SK-N-SH (cell line): ENCODE measurements around the gene ARPC2. TPM values are rescaled to one million over a fixed set of nuclear protein-coding genes. Genes with fewer than 3 reads are reported as not detected.

Source experiments
- CTCF ChIA-PET: fragments of 300-600, 350-600 bp; formaldehyde crosslinking; extraction: SDS; loops from one replicate; lab custom pipeline; 2021; lab: Yijun Ruan, JAX
- POLR2A ChIA-PET: fragments of 350-600 bp; sonication (Branson Sonifier 250); formaldehyde crosslinking; extraction: SDS; loops from one replicate; lab custom pipeline; 2020; ENCODE audit warnings: antibody characterized with exemption, inconsistent platforms; lab: Yijun Ruan, JAX
- DNase-seq: peaks from one replicate; pipeline ENCODE4 v3.0.0; 2012
- H2AFZ ChIP-seq: fragments of 200-600 bp; sonication (generic); 2 replicates; pipeline ENCODE4 v1.8.1; 2016; ENCODE audit warnings: antibody characterized with exemption, mild to moderate bottlenecking, low read depth
- H3F3A ChIP-seq: fragments of 200-600 bp; sonication (generic); replicated peaks from 2 replicates; pipeline ENCODE3; 2016; ENCODE audit warnings: antibody characterized with exemption, mild to moderate bottlenecking; ENCODE audit not compliant: insufficient read depth
- H3K27ac ChIP-seq, 2 experiments: fragments of 200-500 bp in 1 of 2; fragments of 200-600 bp in 1 of 2; sonication (Bioruptor generic) in 1 of 2; sonication (generic), shearing (Covaris generic) in 1 of 2; 2 replicates each; pipeline versions ENCODE4 v1.5.1 to v1.6.1; 2014 to 2016; ENCODE audit warnings: low read depth in 2 of 2, inconsistent platforms in 1 of 2, low read length in 1 of 2, mild to moderate bottlenecking in 1 of 2, mixed read lengths in 1 of 2
- H3K27me3 ChIP-seq: fragments of 200-600 bp; sonication (generic), shearing (Covaris generic); 2 replicates; pipeline ENCODE4 v1.6.1; 2016; ENCODE audit warnings: mixed run types; ENCODE audit not compliant: insufficient read depth
- H3K36me3 ChIP-seq, 2 experiments: fragments of 200-500 bp in 1 of 2; fragments of 200-600 bp in 1 of 2; sonication (Bioruptor generic) in 1 of 2; sonication (generic) in 1 of 2; replicated peaks in 1 of 2; 2 replicates each; pipeline versions ENCODE3 to v1.5.1; 2014 to 2016; ENCODE audit warnings: low read length in 1 of 2, mild to moderate bottlenecking in 1 of 2; ENCODE audit not compliant: insufficient read depth in 2 of 2, control insufficient read depth in 1 of 2
- H3K4me1 ChIP-seq, 2 experiments: fragments of 200-500 bp in 1 of 2; fragments of 200-600 bp in 1 of 2; sonication (Bioruptor generic) in 1 of 2; sonication (generic), shearing (Covaris generic) in 1 of 2; 2 replicates each; pipeline versions ENCODE4 v1.5.1 to v1.6.1; 2014 to 2016; ENCODE audit warnings: low read depth in 1 of 2, low read length in 1 of 2, mixed run types in 1 of 2; ENCODE audit not compliant: insufficient read depth in 2 of 2, control insufficient read depth in 1 of 2
- H3K4me2 ChIP-seq: fragments of 200-600 bp; sonication (generic), shearing (Covaris generic); 2 replicates; pipeline ENCODE4 v1.6.1; 2017; ENCODE audit warnings: mixed run types
- H3K4me3 ChIP-seq, 2 experiments: fragments of 200-500 bp in 1 of 2; fragments of 200-600 bp in 1 of 2; sonication (Bioruptor generic) in 1 of 2; sonication (generic), shearing (Covaris generic) in 1 of 2; 2 replicates each; pipeline versions ENCODE4 v1.5.1 to v1.8.1; 2014 to 2016; ENCODE audit warnings: low read depth in 2 of 2, inconsistent platforms in 1 of 2, low read length in 1 of 2, mild to moderate bottlenecking in 1 of 2, mixed read lengths in 1 of 2, moderate library complexity in 1 of 2
- H3K79me2 ChIP-seq: fragments of 200-600 bp; sonication (generic); 2 replicates; pipeline ENCODE4 v1.8.1; 2017; ENCODE audit warnings: mild to moderate bottlenecking; ENCODE audit not compliant: insufficient read depth
- H3K9ac ChIP-seq: fragments of 200-600 bp; sonication (generic); 2 replicates; pipeline ENCODE4 v1.6.1; 2017; ENCODE audit warnings: mixed run types
- H3K9me2 ChIP-seq: fragments of 200-600 bp; sonication (generic); 2 replicates; pipeline ENCODE4 v1.6.1; 2017; ENCODE audit warnings: mixed run types
- H3K9me3 ChIP-seq: fragments of 200-600 bp; sonication (generic); 2 replicates; pipeline ENCODE4 v1.6.1; 2017; ENCODE audit warnings: mixed run types, mild to moderate bottlenecking, moderate library complexity
- H4K20me1 ChIP-seq: fragments of 200-600 bp; sonication (generic); 2 replicates; pipeline ENCODE4 v1.6.1; 2017; ENCODE audit warnings: mild to moderate bottlenecking, mixed run types; ENCODE audit not compliant: insufficient read depth
- CHD2 ChIP-seq: fragments of 150-350 bp; IDR thresholded peaks from 2 replicates; pipeline ENCODE4 v1.6.1; 2018; ENCODE audit warnings: low read length; ENCODE audit not compliant: partially characterized antibody
- CTCF ChIP-seq: fragments of 200-600 bp; sonication (generic); IDR thresholded peaks from 2 replicates; pipeline ENCODE4 v1.6.1; 2017; ENCODE audit warnings: antibody characterized with exemption, mild to moderate bottlenecking, moderate library complexity
- ELF1 ChIP-seq: IDR thresholded peaks from 2 replicates; pipeline ENCODE4 v1.4.0; 2012
- EP300 ChIP-seq, 2 experiments: IDR thresholded peaks; 2 replicates each; pipeline versions ENCODE4 v1.4.0 to v1.6.1; 2012; ENCODE audit warnings: borderline replicate concordance in 1 of 2, low read depth in 1 of 2, low read length in 1 of 2
- GABPA ChIP-seq: IDR thresholded peaks from 2 replicates; pipeline ENCODE4 v1.4.0; 2012; ENCODE audit warnings: low read depth, mild to moderate bottlenecking
- GATA2 ChIP-seq: sonication (generic); formaldehyde crosslinking; IDR thresholded peaks from 2 replicates; pipeline ENCODE4 v1.5.0; 2020; ENCODE audit warnings: mild to moderate bottlenecking, missing genetic modification reagents
- MAX ChIP-seq: IDR thresholded peaks from 2 replicates; pipeline ENCODE4 v1.4.0; 2012; ENCODE audit warnings: low read depth
- MEF2A ChIP-seq: IDR thresholded peaks from 2 replicates; pipeline ENCODE4 v1.4.0; 2012; ENCODE audit warnings: low read depth, borderline replicate concordance
- NFIC ChIP-seq: IDR thresholded peaks from 2 replicates; pipeline ENCODE4 v1.4.0; 2012; ENCODE audit warnings: borderline replicate concordance
- NRF1 ChIP-seq: IDR thresholded peaks from 2 replicates; pipeline ENCODE4 v1.6.1; 2012; ENCODE audit warnings: low read depth, mild to moderate bottlenecking, low read length
- POLR2AphosphoS5 ChIP-seq: IDR thresholded peaks from 2 replicates; pipeline ENCODE4 v1.6.1; 2012; ENCODE audit warnings: low read depth, low read length
- RAD21 ChIP-seq: IDR thresholded peaks from 2 replicates; pipeline ENCODE4 v1.6.1; 2012; ENCODE audit warnings: mild to moderate bottlenecking, low read length
- SIN3A ChIP-seq: IDR thresholded peaks from 2 replicates; pipeline ENCODE4 v1.6.1; 2012; ENCODE audit warnings: low read depth, mild to moderate bottlenecking, low read length, moderate library complexity, borderline replicate concordance
- TAF1 ChIP-seq: IDR thresholded peaks from 2 replicates; pipeline ENCODE4 v1.6.1; 2012; ENCODE audit warnings: low read depth, mild to moderate bottlenecking, low read length, moderate library complexity, borderline replicate concordance
- TCF12 ChIP-seq: IDR thresholded peaks from 2 replicates; pipeline ENCODE4 v1.4.0; 2012
- TEAD4 ChIP-seq: IDR thresholded peaks from 2 replicates; pipeline ENCODE4 v1.4.0; 2012; ENCODE audit warnings: mild to moderate bottlenecking, borderline replicate concordance; ENCODE audit not compliant: insufficient read depth
- USF1 ChIP-seq: IDR thresholded peaks from 2 replicates; pipeline ENCODE4 v1.4.0; 2012; ENCODE audit warnings: low read depth, borderline replicate concordance
- USF2 ChIP-seq: fragments of 150-350 bp; IDR thresholded peaks from 2 replicates; pipeline ENCODE4 v1.6.1; 2017; ENCODE audit warnings: antibody characterized with exemption, low read length, low read depth, borderline replicate concordance
- YY1 ChIP-seq: IDR thresholded peaks from 2 replicates; pipeline ENCODE4 v1.4.0; 2012; ENCODE audit warnings: low read depth, mild to moderate bottlenecking
- WGBS: methylation state at CpG from one replicate; pipeline ENCODE4 v1.1.6; 2017; ENCODE audit warnings: low lambda C conversion rate; 5-methylcytosine and 5-hydroxymethylcytosine counted together
- polyA plus RNA-seq, 3 experiments: library from polyadenylated mRNA; depleted of rRNA; stranded (reverse); fragments of >200 nt; gene quantifications; 2 replicates each; pipeline ENCODE4 v1.2.3, GENCODE V29; 2012

The ARPC2 gene
- polyA plus RNA-seq, 1 of the 3 experiments (the other 2 are of a cell fraction): 319 TPM

GRCh38 chr2:218244665-218245064 lies 27.7 kb downstream of the ARPC2 start:
- Histone ChIP-seq H3K9me2 (no peaks in the 10 kb centered on the region), H3K27me3 (no peaks in the 10 kb centered on the region), H4K20me1 (0 out of 2 replicates have a peak, but pooled peaks cover 7% of the 10 kb centered on the region), H3K36me3 (peaks cover 77 to 97% of the 10 kb centered on the region in 2 experiments), H3K9ac (no peak overlapping the region), H3K4me3 (no peak overlapping the region), H2AFZ (no peak overlapping the region), H3K4me2 (no peak overlapping the region), H3K79me2 (peaks cover 74% of the 10 kb centered on the region), H3K4me1 (no peaks in the 10 kb centered on the region), H3K9me3 (no peaks in the 10 kb centered on the region), H3F3A (peaks cover 7% of the 10 kb centered on the region), H3K27ac (no peak overlapping the region)
- no peak for TF ChIP-seq POLR2AphosphoS5
- no peak for TF ChIP-seq CHD2
- no peak for TF ChIP-seq USF2
- TF ChIP-seq NFIC: no peak
- TF ChIP-seq ELF1: no peak
- TF ChIP-seq USF1: no peak
- TF ChIP-seq NRF1: no peak
- TF ChIP-seq RAD21: no peak
- no peak for TF ChIP-seq MEF2A
- no peak for TF ChIP-seq TCF12
- TF ChIP-seq TEAD4: no peak
- no peak for TF ChIP-seq CTCF
- no peak for TF ChIP-seq MAX
- WGBS: 97% methylated on average over 2 of the region's 2 CpGs
- ChIA-PET CTCF (interaction anchor here (1.1 to 5.7 kb wide), 3 partner anchors 14 to 26 kb away, joined by 4 to 34 read pairs (median 4); partner anchors contain the start of genes AAMP and PNKD), POLR2A (no interaction called here)
- no peak for DNase-seq

GRCh38 chr2:218245214-218245613 lies 28.2 kb downstream of the ARPC2 start:
- no peaks in the 10 kb centered on the region for H3K4me1 ChIP-seq

More at GRCh38 chr2:218245214-218245613, 28.2 kb downstream of the ARPC2 start:
- ChIA-PET CTCF (interaction anchor here (5.7 kb wide), 1 partner anchor 13 kb away, joined by 34 read pairs; no protein-coding TSS in a partner anchor), POLR2A (no interaction called here)
- H3K9me3 ChIP-seq: no peaks in the 10 kb centered on the region
- WGBS: 95% methylated on average over 5 of the region's 5 CpGs
- no peak overlapping the region for H3K9ac ChIP-seq
- no peaks in the 10 kb centered on the region for H3K9me2 ChIP-seq
- no peak overlapping the region for H2AFZ ChIP-seq
- no peak for DNase-seq
- 0 out of 2 replicates have a peak, but pooled peaks cover 7% of the 10 kb centered on the region for H4K20me1 ChIP-seq
- no peak overlapping the region for H3K4me3 ChIP-seq
- peaks cover 11% of the 10 kb centered on the region for H3F3A ChIP-seq
- TF ChIP-seq GATA2 (CRISPR knock-in tag): no peak
- no peak for TF ChIP-seq CTCF
- TF ChIP-seq MEF2A: no peak
- no peak for TF ChIP-seq EP300 (IDR thresholded peaks at IDR 0.05; ENCODE audit: borderline replicate concordance in 1 of 2, low read depth in 1 of 2, low read length in 1 of 2)
- TF ChIP-seq YY1: no peak
- no peak for TF ChIP-seq POLR2AphosphoS5
- TF ChIP-seq SIN3A: no peak
- TF ChIP-seq GABPA: no peak
- TF ChIP-seq TAF1: no peak
- TF ChIP-seq, all 33 proteins: peak for 0
- Histone ChIP-seq H3K27me3 (no peaks in the 10 kb centered on the region), H3K79me2 (peaks cover 70% of the 10 kb centered on the region; the same call in 1 of the 2 replicates), H3K36me3 (peaks cover 81 to 99% of the 10 kb centered on the region in 2 experiments), H3K27ac (no peak overlapping the region), H3K4me2 (no peak overlapping the region)
